ENCODE measurements around the gene ARID5B.

Gene ARID5B

DNA sequence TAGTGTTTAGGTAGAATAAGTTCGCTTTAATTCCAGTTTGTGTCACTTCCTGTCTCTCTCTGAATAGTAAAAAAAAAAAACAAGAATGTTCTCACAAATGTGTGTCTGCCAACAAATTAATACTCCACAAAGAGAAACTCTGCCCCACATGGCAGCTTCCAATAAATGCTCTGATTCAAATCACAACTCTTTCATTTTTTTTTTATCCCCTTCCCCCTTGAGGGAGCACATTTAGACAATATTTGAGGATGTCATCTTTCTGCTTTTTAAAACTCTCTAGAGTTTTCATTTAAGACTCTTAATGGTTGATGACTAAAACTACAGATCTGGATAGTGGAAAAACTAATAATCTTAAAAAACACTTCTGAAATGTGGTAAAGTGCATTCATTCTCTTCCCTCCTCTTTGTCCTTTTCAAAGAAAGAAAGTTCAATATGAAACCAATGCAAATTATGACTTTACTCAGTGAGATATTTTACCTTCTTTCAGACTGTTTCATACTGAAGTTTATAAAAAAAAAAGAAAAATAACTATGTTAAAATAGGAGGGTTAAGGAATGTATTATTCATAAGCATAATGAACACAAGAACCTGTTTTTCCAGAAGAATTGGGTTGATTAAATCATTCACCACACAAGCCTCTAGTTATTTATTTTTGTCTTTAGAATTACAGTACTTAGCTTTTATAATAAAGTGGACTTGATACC, 42.3 kb downstream of the ARID5B start:
- peaks cover 0 to 7% (median 5%) of the 10 kb centered on the region in 3 donors for H3K36me3 ChIP-seq
- no peaks in the 10 kb centered on the region for H3K27me3 ChIP-seq
- no peaks in the 10 kb centered on the region for H3K9me3 ChIP-seq
- no peak for DNase-seq
- peaks cover 0 to 62% (median 36%) of the 10 kb centered on the region in 4 donors for H3K4me1 ChIP-seq
- intact Hi-C loops (cut with DNase I; ENCODE audit: low total_unique reads), result no loop called here
- peak overlapping the region; percentile 56 to 76 for H3K27ac ChIP-seq
- TF ChIP-seq, protein P1, sequence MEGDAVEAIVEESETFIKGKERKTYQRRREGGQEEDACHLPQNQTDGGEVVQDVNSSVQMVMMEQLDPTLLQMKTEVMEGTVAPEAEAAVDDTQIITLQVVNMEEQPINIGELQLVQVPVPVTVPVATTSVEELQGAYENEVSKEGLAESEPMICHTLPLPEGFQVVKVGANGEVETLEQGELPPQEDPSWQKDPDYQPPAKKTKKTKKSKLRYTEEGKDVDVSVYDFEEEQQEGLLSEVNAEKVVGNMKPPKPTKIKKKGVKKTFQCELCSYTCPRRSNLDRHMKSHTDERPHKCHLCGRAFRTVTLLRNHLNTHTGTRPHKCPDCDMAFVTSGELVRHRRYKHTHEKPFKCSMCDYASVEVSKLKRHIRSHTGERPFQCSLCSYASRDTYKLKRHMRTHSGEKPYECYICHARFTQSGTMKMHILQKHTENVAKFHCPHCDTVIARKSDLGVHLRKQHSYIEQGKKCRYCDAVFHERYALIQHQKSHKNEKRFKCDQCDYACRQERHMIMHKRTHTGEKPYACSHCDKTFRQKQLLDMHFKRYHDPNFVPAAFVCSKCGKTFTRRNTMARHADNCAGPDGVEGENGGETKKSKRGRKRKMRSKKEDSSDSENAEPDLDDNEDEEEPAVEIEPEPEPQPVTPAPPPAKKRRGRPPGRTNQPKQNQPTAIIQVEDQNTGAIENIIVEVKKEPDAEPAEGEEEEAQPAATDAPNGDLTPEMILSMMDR (IDR thresholded peaks at IDR 0.05), result peak in 1 of 2 experiments; percentile 16
- peak overlapping the region; percentile 10 to 27 for H3K4me3 ChIP-seq

DNA sequence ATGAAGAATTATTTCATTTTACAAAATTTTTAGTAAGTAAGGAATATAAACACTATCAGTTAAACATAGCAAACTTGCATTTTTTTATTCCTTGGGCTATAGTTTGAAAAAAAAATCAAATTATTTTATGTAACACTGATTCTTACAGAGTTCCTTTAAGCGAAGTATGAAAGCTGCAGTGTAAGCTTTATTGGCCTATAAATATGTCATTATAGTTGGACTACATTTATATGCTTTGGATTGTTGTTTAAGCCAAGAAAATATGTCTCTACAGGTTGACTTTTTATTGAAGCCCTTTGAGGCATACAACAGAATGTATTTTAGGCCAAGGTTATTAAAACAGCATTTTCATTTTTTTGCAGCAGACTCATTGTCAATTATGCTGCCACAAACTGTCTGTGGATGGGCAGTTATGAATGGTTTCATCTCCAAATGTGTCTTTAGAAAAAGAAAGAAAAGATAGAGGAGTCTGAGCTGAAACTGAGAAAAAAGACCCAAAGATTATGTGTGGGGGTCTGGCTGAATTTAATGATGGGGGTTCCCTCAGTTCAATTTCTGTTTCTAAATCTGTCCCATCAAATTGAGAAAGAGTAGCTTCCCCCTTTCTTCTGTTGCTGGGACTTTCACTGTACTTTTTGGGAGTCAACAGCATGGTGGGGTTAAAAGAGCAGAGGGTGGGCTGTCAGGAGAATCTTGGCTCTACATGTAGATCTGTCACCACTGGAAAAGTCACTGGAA, 43.1 kb downstream of the ARID5B start:
- peaks cover 3 to 12% (median 7%) of the 10 kb centered on the region in 3 donors for H3K36me3 ChIP-seq
- H3K4me1 ChIP-seq, result peaks cover 0 to 54% (median 31%) of the 10 kb centered on the region in 4 donors
- H3K27ac ChIP-seq, result peak overlapping the region; percentile 56 to 76

DNA sequence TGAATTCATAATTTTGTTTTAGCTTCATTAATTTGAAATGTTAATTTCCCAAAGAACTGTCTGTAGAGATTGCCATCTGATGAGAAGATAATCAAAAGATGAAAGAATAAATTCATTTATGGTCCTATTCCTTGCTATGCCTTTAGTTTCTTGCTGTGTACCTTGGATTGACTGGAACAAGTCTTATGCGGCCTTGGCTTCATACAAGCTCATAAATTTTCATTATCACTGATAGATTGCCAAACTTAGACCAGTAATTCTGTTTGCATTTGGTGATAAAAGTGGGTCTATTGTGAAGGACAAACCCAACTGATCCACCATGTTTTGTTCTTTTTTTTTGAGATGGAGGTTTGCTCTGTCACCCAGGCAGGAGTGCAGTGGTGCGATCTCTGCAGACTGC, 48.2 kb downstream of the ARID5B start:
- intact Hi-C loops (cut with DNase I; ENCODE audit: low total_unique reads), result no loop called here
- Histone ChIP-seq H3K9me3 (no peaks in the 10 kb centered on the region), H3K27me3 (no peaks in the 10 kb centered on the region), H3K4me3 (no peak overlapping the region), H3K4me1 (peaks cover 0 to 12% (median 5%) of the 10 kb centered on the region in 4 donors), H3K27ac (no peak overlapping the region), H3K36me3 (peaks cover 3 to 17% (median 7%) of the 10 kb centered on the region in 3 donors)
- TF ChIP-seq, protein P1 (IDR thresholded peaks at IDR 0.05), result no peak
- DNase-seq, result no peak

More for the DNA sequence above, 43.1 kb downstream of the ARID5B start:
- no peak overlapping the region for H3K4me3 ChIP-seq
- H3K27me3 ChIP-seq, result no peaks in the 10 kb centered on the region
- H3K9me3 ChIP-seq, result no peaks in the 10 kb centered on the region
- TF ChIP-seq, protein P1 (IDR thresholded peaks at IDR 0.05), result no peak
- intact Hi-C loops (cut with DNase I; ENCODE audit: low total_unique reads), result no loop called here
- DNase-seq, result no peak

DNA sequence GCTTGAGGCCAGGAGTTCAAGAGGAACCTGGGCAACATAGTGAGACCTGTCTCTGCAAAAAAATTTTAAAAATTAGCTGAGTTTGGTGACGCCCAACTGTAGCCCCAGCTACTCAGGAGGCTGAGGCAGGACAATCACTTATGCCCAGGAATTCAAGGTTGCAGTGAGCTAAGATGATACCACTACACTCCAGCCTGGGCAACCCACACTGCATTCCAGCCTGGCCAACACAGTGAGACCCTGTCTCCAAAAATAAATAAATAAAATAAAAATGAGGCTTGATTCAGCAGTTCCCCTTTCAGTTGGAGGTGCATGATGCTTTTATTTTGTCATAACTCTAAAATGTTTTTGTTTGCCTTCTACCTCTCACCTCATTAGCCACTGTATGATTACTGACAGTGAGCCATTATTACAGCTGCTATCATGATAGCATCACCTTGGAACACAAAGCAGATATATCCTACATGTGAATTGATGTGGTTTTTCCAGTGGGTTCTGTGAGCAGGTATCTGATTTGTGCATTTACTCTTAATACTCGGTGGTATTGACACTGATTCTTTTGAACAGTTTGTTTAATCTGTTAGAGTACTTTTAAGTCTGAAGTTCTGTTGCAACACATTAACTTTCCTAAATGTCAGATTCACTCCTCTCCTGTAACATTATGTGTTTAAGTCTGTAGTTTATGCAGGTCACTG, 49.1 kb downstream of the ARID5B start:
- Histone ChIP-seq H3K27ac (no peak overlapping the region), H3K36me3 (peaks cover 3 to 17% (median 7%) of the 10 kb centered on the region in 3 donors), H3K4me3 (no peak overlapping the region), H3K27me3 (no peaks in the 10 kb centered on the region), H3K4me1 (peaks cover 0 to 7% (median 0%) of the 10 kb centered on the region in 4 donors), H3K9me3 (no peaks in the 10 kb centered on the region)
- TF ChIP-seq, protein P1 (IDR thresholded peaks at IDR 0.05), result no peak
- DNase-seq, result no peak
- intact Hi-C loops (cut with DNase I; ENCODE audit: low total_unique reads), result no loop called here

DNA sequence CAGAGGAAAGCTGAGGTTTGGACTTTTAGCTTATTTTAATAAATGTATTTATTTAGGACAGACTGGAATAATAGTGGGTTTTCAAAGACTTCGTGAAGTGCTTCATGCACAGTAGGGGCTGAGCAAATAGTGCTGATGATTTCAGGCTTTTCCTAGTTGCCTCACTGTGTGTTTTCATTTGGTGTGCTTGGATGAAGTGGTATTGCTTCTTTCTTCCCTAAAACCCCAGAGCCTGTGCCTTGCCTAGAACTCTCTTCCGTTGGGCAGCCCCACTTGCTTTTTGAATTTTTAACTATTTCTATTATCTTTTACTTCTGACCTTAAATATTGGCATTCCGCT, 49.6 kb downstream of the ARID5B start:
- Histone ChIP-seq H3K36me3 (peaks cover 3 to 17% (median 7%) of the 10 kb centered on the region in 3 donors), H3K9me3 (no peaks in the 10 kb centered on the region), H3K4me3 (no peak overlapping the region), H3K27ac (no peak overlapping the region), H3K4me1 (peaks cover 0 to 8% (median 0%) of the 10 kb centered on the region in 4 donors), H3K27me3 (no peaks in the 10 kb centered on the region)
- TF ChIP-seq, protein P1 (IDR thresholded peaks at IDR 0.05), result no peak
- intact Hi-C loops (cut with DNase I; ENCODE audit: low total_unique reads), result no loop called here
- DNase-seq, result no peak

Data from tibial artery (tissue), 4 donors.